Ishikawa (cell line): ENCODE results near the gene KRTAP9-4.

Source experiments
- CEBPB ChIP-seq: IDR thresholded peaks from 2 replicates; pipeline ENCODE4 v1.6.1; 2012
- CREB1 ChIP-seq: IDR thresholded peaks from 2 replicates; pipeline ENCODE4 v1.6.1; 2012; ENCODE audit warnings: low read depth
- EP300 ChIP-seq: IDR thresholded peaks from 2 replicates; pipeline ENCODE4 v1.6.1; 2012; ENCODE audit warnings: borderline replicate concordance
- RAD21 ChIP-seq: IDR thresholded peaks from 2 replicates; pipeline ENCODE4 v1.6.1; 2012; ENCODE audit warnings: low read depth
- TAF1 ChIP-seq: IDR thresholded peaks from 2 replicates; pipeline ENCODE4 v1.6.1; 2012; ENCODE audit warnings: low read depth, mild to moderate bottlenecking
- YY1 ChIP-seq: IDR thresholded peaks from 2 replicates; pipeline ENCODE4 v1.6.1; 2012; ENCODE audit warnings: low read depth
- TF ChIP-seq, protein P1 (sequence below): IDR thresholded peaks from 2 replicates; pipeline ENCODE4 v1.6.1; 2012
- TF ChIP-seq, protein P2 (sequence below): IDR thresholded peaks from 2 replicates; pipeline ENCODE4 v1.6.1; 2012

DNA sequence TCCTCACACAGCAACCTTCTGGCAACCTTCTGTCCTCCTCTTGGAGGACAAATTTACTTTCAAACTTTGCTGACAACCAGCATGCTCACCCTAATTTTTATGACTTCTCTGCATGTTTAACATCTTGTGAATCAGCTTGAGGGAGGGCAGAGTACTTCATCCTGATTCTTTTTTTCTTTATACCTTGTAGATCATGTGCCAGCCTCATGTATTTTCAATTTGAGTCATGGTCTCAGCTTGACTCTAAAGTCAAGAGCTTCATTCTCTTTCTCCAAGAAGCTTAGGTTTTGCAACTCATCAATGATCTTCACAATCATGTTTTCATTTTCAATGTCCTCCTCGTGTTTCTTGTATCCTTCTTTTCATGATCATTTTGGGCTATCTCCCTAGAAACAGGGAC is 22.4 kb downstream of the KRTAP9-4 start:
- TF ChIP-seq EP300 (no peak), YY1 (no peak), RAD21 (no peak), CREB1 (no peak), CEBPB (no peak), TAF1 (no peak)
- TF ChIP-seq, protein P1, sequence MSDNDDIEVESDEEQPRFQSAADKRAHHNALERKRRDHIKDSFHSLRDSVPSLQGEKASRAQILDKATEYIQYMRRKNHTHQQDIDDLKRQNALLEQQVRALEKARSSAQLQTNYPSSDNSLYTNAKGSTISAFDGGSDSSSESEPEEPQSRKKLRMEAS = no peak
- TF ChIP-seq, protein P2, sequence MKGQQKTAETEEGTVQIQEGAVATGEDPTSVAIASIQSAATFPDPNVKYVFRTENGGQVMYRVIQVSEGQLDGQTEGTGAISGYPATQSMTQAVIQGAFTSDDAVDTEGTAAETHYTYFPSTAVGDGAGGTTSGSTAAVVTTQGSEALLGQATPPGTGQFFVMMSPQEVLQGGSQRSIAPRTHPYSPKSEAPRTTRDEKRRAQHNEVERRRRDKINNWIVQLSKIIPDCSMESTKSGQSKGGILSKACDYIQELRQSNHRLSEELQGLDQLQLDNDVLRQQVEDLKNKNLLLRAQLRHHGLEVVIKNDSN = no peak
